T-helper 2 cell (primary cell): ENCODE data around the gene INHA.

Experiments used
- DNase-seq, 5 experiments: peaks; one replicate each; pipeline versions ENCODE4 v3.0.0 to v3.0.0-alpha.2; 2012 to 2022

INHA gene

DNA sequence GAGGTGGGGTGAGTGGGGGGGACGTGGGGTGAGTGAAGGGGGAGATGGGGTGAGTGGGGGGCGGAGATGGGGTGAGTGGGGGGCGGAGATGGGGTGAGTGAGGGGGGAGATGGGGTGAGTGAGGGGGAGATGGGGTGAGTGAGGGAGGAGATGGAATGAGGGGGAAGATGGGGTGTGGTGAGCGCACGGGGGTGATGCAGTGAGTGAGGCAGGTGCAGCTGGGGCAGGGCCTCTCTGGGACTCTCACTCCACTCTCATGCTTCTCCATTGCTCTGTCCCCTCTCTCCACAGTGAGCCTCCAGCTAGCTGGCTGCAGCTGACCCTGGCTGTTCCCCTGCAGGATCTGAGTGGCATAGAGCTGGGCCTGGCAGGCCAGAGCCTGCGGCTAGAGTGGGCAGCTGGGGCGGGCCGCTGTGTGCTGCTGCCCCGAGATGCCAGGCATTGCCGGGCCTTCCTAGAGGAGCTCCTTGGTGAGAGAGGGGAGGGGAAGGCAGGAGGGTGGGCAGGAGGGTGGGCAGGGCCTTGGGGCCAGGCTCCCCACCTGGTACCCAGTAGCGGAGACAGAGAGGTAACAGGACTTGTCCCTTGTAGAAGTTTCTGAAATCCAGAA, 41.5 kb downstream of the INHA start:
- DNase-seq: no peak

DNA sequence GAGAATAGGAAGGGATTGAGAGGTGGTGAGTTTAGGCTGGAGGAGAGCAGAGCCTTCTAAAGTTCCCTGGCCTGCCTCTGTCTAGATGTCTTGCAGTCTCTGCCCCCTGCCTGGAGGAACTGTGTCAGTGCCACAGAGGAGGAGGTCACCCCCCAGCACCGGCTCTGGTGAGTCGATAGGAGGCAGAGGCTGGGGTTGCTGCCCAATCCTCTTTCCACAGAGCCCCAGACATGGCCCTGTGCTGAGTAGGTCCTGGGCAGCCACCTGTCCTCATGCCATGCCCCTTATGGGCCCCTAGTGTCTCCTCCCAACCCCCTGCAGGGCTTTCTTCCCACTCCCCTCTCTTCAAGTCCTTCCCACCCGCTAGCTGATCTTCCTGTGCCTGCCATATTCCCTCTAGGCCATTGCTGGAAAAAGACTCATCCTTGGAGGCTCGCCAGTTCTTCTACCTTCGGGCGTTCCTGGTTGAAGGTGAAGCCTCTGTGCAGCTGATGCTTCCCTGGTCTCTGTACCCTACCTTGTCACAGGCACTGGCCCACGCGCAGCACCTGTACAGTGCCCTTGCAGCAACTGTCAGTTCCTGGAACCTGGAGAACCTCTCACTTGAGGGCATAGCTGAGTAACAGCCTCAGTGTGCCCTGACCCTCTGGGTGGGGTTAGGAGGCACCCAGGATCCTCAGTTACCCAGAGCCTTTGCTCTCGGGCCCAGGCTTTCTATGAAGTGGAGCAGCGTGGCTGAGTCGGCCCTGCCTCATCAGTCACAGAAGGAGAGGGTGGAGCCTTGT, 42.2 kb downstream of the INHA start:
- DNase-seq: no peak

DNA sequence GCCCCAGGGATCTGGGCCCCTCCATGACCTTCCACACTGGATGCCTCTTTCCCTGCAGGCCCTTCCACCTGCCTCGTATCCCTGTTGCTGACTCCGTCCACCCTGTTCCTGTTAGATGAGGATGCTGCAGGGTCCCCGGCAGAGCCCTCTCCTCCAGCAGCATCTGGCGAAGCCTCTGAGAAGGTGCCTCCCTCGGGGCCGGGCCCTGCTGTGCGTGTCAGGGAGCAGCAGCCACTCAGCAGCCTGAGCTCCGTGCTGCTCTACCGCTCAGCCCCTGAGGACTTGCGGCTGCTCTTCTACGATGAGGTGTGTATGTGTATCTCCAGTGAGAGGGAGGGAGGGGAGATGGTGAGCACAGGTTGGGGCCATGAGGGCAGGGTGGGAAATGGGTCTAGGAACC, 42.9 kb downstream of the INHA start:
- no peak for DNase-seq

GRCh38 chr2:219615894-219616293, 43.8 kb downstream of the INHA start:
- DNase-seq: no peak

DNA sequence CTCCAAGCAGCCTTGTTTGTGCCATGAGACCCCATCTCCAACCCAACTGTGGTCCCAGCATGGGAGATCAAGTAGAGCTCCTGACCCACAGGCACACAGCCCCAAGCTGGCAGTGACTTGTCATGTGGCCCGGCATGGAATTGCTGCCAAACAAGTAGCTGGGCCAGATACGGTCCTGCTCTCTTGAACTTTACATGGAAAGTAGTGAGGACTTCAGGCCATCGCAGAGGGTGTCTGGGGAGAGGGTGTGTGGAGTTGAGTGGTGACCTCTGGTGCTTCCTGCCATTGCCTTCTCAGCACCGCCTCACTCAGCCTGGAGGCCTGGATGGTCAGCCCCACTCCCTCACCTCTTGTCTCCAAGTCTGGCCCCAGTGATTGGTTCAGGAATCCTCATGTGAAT, 44.4 kb downstream of the INHA start:
- DNase-seq: no peak

GRCh38 chr2:219618733-219619122, 46.6 kb downstream of the INHA start:
- no peak for DNase-seq

DNA sequence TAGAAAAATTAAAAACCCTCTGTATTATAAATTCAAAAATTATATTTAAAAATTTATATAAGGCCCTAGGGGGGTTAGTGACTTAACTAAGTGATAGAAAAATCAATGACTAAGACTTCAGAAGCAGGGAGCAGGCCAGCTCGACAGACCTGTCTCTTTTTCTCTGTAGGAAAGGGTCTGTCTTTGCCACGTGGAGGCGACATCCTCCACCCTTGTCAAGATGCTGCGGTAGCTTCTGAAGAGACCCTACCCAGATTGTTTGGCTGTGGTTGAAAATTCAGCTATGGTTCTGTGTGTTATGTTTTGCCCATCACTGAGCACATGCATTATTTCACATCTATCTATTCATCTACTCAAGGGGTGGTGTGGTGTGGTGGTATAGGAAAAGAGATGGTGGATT, 47.1 kb downstream of the INHA start:
- DNase-seq: no peak

GRCh38 chr2:219620546-219620945, 48.4 kb downstream of the INHA start:
- DNase-seq: no peak

DNA sequence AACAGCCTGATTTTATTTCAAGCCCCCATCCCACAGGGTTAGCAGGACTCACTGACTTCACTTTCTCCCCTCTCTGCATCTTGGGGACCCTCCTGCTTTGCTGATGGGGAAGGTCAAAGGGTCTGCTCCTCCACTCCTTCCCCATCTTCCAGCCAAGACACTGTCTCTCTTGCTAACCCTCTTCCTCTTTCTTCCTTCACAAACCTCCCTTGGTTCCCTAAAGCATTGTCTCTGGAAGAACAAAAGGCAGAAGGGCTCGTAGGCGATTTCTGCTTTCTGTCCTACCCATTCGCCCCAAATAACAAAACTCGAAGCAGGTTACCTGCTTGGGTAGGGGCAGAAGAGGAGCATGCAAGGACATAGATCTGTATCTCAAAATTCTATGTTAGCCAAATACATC, 49.8 kb downstream of the INHA start:
- DNase-seq: no peak

DNA sequence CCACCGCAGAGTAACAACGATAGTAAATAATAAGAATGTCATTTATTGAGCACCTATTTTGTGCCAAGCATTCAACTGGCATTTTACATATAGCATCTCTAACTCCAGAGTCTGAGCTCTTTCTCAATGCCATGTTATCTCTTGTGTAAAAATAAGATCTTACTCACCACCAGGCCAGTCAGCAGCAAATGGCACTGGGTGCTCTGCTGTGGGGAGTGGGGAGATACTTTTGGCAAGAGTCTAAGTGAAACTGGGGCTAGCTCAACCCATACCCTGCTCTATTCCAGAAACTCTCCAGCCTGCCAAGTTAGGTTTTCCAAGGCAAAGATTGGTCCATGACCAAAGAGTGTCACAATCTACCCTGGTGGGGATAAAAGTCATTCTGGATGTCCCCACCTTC, 50.4 kb downstream of the INHA start:
- DNase-seq: no peak

DNA sequence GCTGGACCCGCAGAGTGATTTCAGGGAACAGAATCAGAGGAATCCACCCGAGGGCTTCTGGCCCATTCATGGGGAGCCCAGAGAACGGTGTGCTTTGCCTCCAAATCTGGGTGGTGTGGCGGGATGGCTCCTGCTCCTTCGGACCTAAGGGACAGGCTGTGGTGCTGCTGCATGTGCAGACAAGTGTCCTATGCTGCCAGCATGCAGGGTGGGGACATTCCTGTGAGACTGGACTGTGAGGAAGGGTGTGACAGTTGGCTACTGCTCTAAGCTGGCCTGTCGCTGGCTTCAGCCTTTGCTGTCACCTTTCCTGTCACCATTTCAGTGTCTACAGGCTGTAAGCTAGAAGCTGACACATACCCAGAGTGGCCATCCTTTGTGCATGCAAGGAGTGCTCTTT, 52.5 kb downstream of the INHA start:
- DNase-seq: no peak

DNA sequence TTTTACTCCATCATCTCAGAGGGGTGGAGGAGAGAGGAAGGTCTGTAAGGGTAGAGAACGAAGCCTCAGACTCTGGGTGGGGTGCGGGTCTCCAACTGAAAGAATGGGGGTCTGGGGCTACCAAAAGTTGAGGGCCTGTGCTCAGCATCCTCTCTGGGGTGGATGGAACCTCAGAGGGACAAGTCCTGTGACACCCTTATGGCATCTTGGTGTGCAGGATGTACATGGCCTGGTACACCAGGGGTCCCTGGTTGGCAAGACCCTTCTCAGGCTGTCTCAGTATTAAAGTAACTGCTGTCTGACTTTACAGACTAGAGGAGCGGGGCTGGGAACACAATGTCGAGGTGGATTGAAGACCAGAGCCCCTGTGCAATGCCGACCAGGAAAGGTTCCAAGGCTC, 53.1 kb downstream of the INHA start:
- DNase-seq: no peak
